GM23338 (cell line): ENCODE data around the gene HES3. TPM values are rescaled to one million over a fixed set of nuclear protein-coding genes. Genes with fewer than 3 reads are reported as not detected.

ENCODE experiments used
- ATAC-seq: fragments of 200-7000 bp; cut with Tn5 transposase; 3 replicates; pipeline ENCODE4 v1.9.1; 2020
- DNase-seq: peaks from one replicate; pipeline ENCODE4 v3.0.0-alpha.2; 2015; ENCODE audit warnings: low spot score
- H2AFZ ChIP-seq: fragments of 200-600 bp; sonication (generic); 2 replicates; pipeline ENCODE4 v1.8.0; 2016; ENCODE audit warnings: antibody characterized with exemption, mild to moderate bottlenecking, moderate library complexity
- H3F3A ChIP-seq: fragments of 200-600 bp; sonication (generic); replicated peaks from 2 replicates; pipeline ENCODE4 v1.8.0; 2017; ENCODE audit warnings: antibody characterized with exemption, mixed run types, low read depth
- H3K27ac ChIP-seq: fragments of 200-600 bp; sonication (generic); 2 replicates; pipeline ENCODE4 v1.6.1; 2016; ENCODE audit warnings: low read depth
- H3K27me3 ChIP-seq: fragments of 200-600 bp; sonication (generic); 2 replicates; pipeline ENCODE4 v1.8.0; 2016; ENCODE audit warnings: mild to moderate bottlenecking, mixed run types, moderate library complexity; ENCODE audit not compliant: insufficient read depth
- H3K36me3 ChIP-seq: fragments of 200-600 bp; sonication (generic); 2 replicates; pipeline ENCODE4 v1.8.0; 2016; ENCODE audit warnings: mild to moderate bottlenecking; ENCODE audit not compliant: insufficient read depth
- H3K4me1 ChIP-seq: fragments of 200-600 bp; sonication (generic); 2 replicates; pipeline ENCODE4 v1.8.0; 2016; ENCODE audit warnings: mild to moderate bottlenecking, moderate library complexity; ENCODE audit not compliant: insufficient read depth
- H3K4me2 ChIP-seq: fragments of 200-600 bp; sonication (generic); 2 replicates; pipeline ENCODE4 v1.7.1; 2017; ENCODE audit warnings: mixed run types
- H3K4me3 ChIP-seq: fragments of 200-600 bp; sonication (generic); 2 replicates; pipeline ENCODE4 v1.6.1; 2016; ENCODE audit warnings: mixed run types
- H3K79me2 ChIP-seq: fragments of 200-600 bp; sonication (generic); replicated peaks from 2 replicates; pipeline ENCODE4 v1.8.0; 2017; ENCODE audit warnings: mild to moderate bottlenecking; ENCODE audit not compliant: insufficient read depth
- H3K9me2 ChIP-seq: fragments of 200-600 bp; sonication (generic); 2 replicates; pipeline ENCODE4 v1.8.0; 2017; ENCODE audit not compliant: insufficient read depth
- H4K20me1 ChIP-seq: fragments of 200-600 bp; sonication (generic); replicated peaks from 2 replicates; pipeline ENCODE4 v1.8.0; 2017; ENCODE audit warnings: mild to moderate bottlenecking; ENCODE audit not compliant: insufficient read depth
- H3K27ac Mint-ChIP-seq: 2 replicates; pipeline ENCODE4 v1.8.0; 2020; ENCODE audit warnings: inconsistent platforms, mild to moderate bottlenecking, moderate library complexity, mixed read lengths
- H3K27me3 Mint-ChIP-seq: 3 replicates; pipeline ENCODE4 v1.8.0; 2022; ENCODE audit warnings: low read depth, mild to moderate bottlenecking, moderate library complexity, mixed read lengths, inconsistent platforms; ENCODE audit not compliant: insufficient read depth, poor library complexity
- H3K36me3 Mint-ChIP-seq: 3 replicates; pipeline ENCODE4 v1.8.0; 2021; ENCODE audit warnings: low read depth, mild to moderate bottlenecking, inconsistent platforms, moderate library complexity, mixed read lengths
- H3K4me1 Mint-ChIP-seq: 3 replicates; pipeline ENCODE4 v1.8.0; 2020; ENCODE audit warnings: mild to moderate bottlenecking, inconsistent platforms, mixed read lengths
- H3K4me3 Mint-ChIP-seq: 3 replicates; pipeline ENCODE4 v1.8.0; 2021; ENCODE audit warnings: moderate library complexity, mild to moderate bottlenecking, inconsistent platforms, mixed read lengths
- H3K9me3 Mint-ChIP-seq: 3 replicates; pipeline ENCODE4 v1.8.0; 2020; ENCODE audit warnings: moderate library complexity, mild to moderate bottlenecking, inconsistent platforms, mixed read lengths
- CREB1 ChIP-seq: fragments of 250-450 bp; sonication (Bioruptor Pico); IDR thresholded peaks from 2 replicates; pipeline ENCODE4 v1.5.0; 2020; ENCODE audit warnings: low read depth, mild to moderate bottlenecking, moderate library complexity
- CTCF ChIP-seq, 2 experiments: fragments of 200-600 bp in 1 of 2; sonication (generic) in 1 of 2; conservative IDR thresholded peaks; 2 replicates each; pipeline versions ENCODE4 v1.5.1 to v1.6.1; 2016 to 2017; ENCODE audit warnings: antibody characterized with exemption in 2 of 2, low read depth in 2 of 2, mild to moderate bottlenecking in 2 of 2, moderate library complexity in 1 of 2
- ETS1 ChIP-seq: IDR thresholded peaks from 2 replicates; pipeline ENCODE4 v1.6.1; 2016; ENCODE audit warnings: antibody characterized with exemption
- EZH2 ChIP-seq: fragments of 200-600 bp; sonication (generic); IDR thresholded peaks from one replicate; pipeline ENCODE4 v1.8.0; 2017; ENCODE audit warnings: antibody characterized with exemption, mild to moderate bottlenecking, low read depth; ENCODE audit not compliant: unreplicated experiment
- EZH2phosphoT487 ChIP-seq: fragments of 200-600 bp; sonication (generic); IDR thresholded peaks from one replicate; pipeline ENCODE4 v1.8.1; 2018; ENCODE audit warnings: antibody characterized with exemption; ENCODE audit not compliant: unreplicated experiment
- JUNB ChIP-seq: IDR thresholded peaks from one replicate; pipeline ENCODE4 v1.6.1; 2016; ENCODE audit warnings: antibody characterized with exemption; ENCODE audit not compliant: unreplicated experiment
- NANOG ChIP-seq: IDR thresholded peaks from 2 replicates; pipeline ENCODE4 v1.6.1; 2016; ENCODE audit warnings: antibody characterized with exemption, borderline replicate concordance
- POLR2AphosphoS5 ChIP-seq: IDR thresholded peaks from 2 replicates; pipeline ENCODE4 v1.6.1; 2016; ENCODE audit warnings: antibody characterized with exemption, low read depth
- REST ChIP-seq: IDR thresholded peaks from one replicate; pipeline ENCODE4 v1.6.1; 2018; ENCODE audit warnings: antibody characterized with exemption; ENCODE audit not compliant: unreplicated experiment
- STAT1 ChIP-seq: IDR thresholded peaks from one replicate; pipeline ENCODE4 v1.6.1; 2016; ENCODE audit warnings: antibody characterized with exemption; ENCODE audit not compliant: unreplicated experiment
- ZNF114 ChIP-seq: fragments of 250-450 bp; sonication (Bioruptor Pico); IDR thresholded peaks from 2 replicates; pipeline ENCODE4 v1.5.0; 2020; ENCODE audit warnings: mild to moderate bottlenecking, moderate library complexity
- ZNF331 ChIP-seq: fragments of 250-450 bp; sonication (Bioruptor Pico); IDR thresholded peaks from 2 replicates; pipeline ENCODE4 v1.5.0; 2020; ENCODE audit warnings: low read depth, mild to moderate bottlenecking, moderate library complexity
- ZNF462 ChIP-seq: fragments of 250-450 bp; sonication (Bioruptor Pico); IDR thresholded peaks from 2 replicates; pipeline ENCODE4 v1.5.0; 2020; ENCODE audit warnings: mild to moderate bottlenecking, moderate library complexity
- polyA plus RNA-seq: library from polyadenylated mRNA; unstranded; fragments of >200 nt; fragmentation: Nextera tagmentation; extraction: Ambion mirVana; gene quantifications from 2 replicates; pipeline ENCODE4 v1.2.1, GENCODE V29; 2016
- total RNA-seq: library from RNA; depleted of rRNA; stranded (reverse); fragments of >200 nt; shearing (Covaris generic); gene quantifications from 2 replicates; pipeline ENCODE4 v1.2.3, GENCODE V29; 2014

The HES3 gene
- total and polyA plus RNA-seq, 2 experiments from 2014 or later = 7.1 to 50.4 TPM

DNA sequence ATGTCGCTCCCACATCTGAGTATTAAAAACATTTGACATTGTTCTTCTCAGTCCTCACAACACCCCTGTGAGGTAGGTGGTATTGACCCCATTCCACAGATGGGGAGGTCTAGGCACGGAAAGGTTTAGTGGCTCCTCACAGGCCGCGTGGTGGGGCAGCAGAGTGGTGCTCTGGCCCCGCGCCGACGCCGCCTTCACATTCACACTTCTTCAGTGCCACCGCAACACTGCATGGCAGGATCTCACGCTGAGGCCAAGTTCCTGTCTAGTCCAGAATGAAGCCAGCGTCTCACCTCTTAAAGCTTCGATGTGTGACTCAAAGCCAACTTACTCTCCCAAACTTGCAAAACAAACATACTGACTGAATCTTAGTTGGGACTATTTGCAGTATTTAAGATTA is 20.4 kb upstream of the HES3 start:
- no peak overlapping the region for H3K27ac Mint-ChIP-seq
- Histone ChIP-seq H3K4me1 (no peaks in the 10 kb centered on the region), H2AFZ (no peak overlapping the region), H3K9me2 (no peaks in the 10 kb centered on the region), H3K79me2 (peaks cover 11% of the 10 kb centered on the region), H3K4me2 (no peak overlapping the region), H4K20me1 (peaks cover 28% of the 10 kb centered on the region), H3K36me3 (peaks cover 29% of the 10 kb centered on the region), H3K4me3 (no peak overlapping the region), H3K27ac (no peak overlapping the region), H3K27me3 (no peaks in the 10 kb centered on the region), H3F3A (peaks cover 12% of the 10 kb centered on the region; the same call in 1 of the 2 replicates)
- H3K27me3 Mint-ChIP-seq = peaks cover 16% of the 10 kb centered on the region
- H3K4me1 Mint-ChIP-seq = peaks cover under 1% of the 10 kb centered on the region; the same call in 1 of the 3 replicates
- no peak for ATAC-seq
- DNase-seq = no peak
- peaks cover 66% of the 10 kb centered on the region for H3K36me3 Mint-ChIP-seq
- no peak for TF ChIP-seq ZNF331 (CRISPR knock-in tag)
- no peak for TF ChIP-seq ZNF114 (CRISPR knock-in tag)
- no peak for TF ChIP-seq NANOG
- no peak for TF ChIP-seq JUNB
- no peak for TF ChIP-seq ZNF462
- no peak for TF ChIP-seq POLR2AphosphoS5
- TF ChIP-seq CTCF (conservative IDR thresholded peaks at IDR 0.05; ENCODE audit: low read depth in 2 of 2) = no peak
- TF ChIP-seq EZH2 = no peak
- no peak for TF ChIP-seq STAT1
- no peak for TF ChIP-seq REST
- no peak for TF ChIP-seq CREB1 (CRISPR knock-in tag)
- no peak for TF ChIP-seq EZH2phosphoT487
- no peak for TF ChIP-seq ETS1
- no peak overlapping the region for H3K4me3 Mint-ChIP-seq
- no peaks in the 10 kb centered on the region for H3K9me3 Mint-ChIP-seq
